C4-2B (cell line): ENCODE results near the gene DES.

Experiments
- H3K27ac ChIP-seq: fragments of 450-650 bp; 2 replicates; pipeline ENCODE4 v1.5.1; 2017
- ZFX ChIP-seq: fragments of 450-650 bp; IDR thresholded peaks from 2 replicates; pipeline ENCODE4 v1.6.1; 2017
- TF ChIP-seq, protein P1 (sequence below): fragments of 450-650 bp; conservative IDR thresholded peaks from 2 replicates; pipeline ENCODE4 v1.5.1; 2017; ENCODE audit warnings: mild to moderate bottlenecking

Gene DES

GRCh38 chr2:219466816-219467735 lies 48.9 kb downstream of the DES start:
- TF ChIP-seq, protein P1, sequence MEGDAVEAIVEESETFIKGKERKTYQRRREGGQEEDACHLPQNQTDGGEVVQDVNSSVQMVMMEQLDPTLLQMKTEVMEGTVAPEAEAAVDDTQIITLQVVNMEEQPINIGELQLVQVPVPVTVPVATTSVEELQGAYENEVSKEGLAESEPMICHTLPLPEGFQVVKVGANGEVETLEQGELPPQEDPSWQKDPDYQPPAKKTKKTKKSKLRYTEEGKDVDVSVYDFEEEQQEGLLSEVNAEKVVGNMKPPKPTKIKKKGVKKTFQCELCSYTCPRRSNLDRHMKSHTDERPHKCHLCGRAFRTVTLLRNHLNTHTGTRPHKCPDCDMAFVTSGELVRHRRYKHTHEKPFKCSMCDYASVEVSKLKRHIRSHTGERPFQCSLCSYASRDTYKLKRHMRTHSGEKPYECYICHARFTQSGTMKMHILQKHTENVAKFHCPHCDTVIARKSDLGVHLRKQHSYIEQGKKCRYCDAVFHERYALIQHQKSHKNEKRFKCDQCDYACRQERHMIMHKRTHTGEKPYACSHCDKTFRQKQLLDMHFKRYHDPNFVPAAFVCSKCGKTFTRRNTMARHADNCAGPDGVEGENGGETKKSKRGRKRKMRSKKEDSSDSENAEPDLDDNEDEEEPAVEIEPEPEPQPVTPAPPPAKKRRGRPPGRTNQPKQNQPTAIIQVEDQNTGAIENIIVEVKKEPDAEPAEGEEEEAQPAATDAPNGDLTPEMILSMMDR = no peak
- no peak for TF ChIP-seq ZFX
- no peak overlapping the region for H3K27ac ChIP-seq

DNA sequence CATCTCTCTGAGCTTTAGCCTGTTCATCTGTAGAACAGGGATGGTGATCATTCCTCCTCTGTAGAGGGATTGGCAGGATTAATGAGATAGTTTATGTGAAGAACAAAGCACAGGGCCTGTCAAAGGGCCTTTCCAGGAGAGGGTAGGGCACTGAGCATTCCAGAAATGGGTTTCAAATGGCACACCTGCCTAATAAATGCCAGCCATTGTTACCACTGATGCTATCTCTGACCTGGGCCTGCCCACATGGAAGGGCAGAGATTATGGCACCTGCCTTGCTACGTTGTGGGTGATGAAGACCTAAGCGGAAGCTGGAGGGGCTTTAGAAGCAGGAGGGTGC lies 49.5 kb downstream of the DES start:
- H3K27ac ChIP-seq = no peak overlapping the region
- no peak for TF ChIP-seq ZFX
- TF ChIP-seq, protein P1 = no peak

DNA sequence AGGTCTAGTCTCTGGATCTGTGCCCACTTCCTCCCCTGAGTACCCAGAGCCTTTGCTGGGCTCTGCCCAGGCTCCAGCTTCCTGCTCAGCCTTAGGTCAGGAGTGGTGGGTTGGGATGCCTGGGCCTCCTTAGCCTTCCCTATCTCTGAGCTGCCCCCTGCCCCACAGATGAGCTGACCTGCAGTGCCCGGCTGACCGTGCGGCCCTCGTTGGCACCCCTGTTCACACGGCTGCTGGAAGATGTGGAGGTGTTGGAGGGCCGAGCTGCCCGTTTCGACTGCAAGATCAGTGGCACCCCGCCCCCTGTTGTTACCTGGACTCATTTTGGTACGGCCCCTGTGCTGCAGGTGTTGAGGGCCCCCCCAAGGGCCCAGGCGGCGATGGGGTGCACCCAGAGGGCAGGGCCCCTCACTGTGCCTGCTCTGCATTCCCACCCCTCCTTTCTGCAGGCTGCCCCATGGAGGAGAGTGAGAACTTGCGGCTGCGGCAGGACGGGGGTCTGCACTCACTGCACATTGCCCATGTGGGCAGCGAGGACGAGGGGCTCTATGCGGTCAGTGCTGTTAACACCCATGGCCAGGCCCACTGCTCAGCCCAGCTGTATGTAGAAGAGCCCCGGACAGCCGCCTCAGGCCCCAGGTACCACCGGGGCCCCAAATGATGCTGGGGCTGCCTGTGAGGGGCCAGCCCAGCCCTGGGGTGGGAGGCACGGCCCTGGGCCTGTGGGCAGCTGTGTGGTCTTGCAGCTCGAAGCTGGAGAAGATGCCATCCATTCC lies 50.4 kb downstream of the DES start:
- TF ChIP-seq, protein P1 = no peak
- TF ChIP-seq ZFX = no peak
- no peak overlapping the region for H3K27ac ChIP-seq

DNA sequence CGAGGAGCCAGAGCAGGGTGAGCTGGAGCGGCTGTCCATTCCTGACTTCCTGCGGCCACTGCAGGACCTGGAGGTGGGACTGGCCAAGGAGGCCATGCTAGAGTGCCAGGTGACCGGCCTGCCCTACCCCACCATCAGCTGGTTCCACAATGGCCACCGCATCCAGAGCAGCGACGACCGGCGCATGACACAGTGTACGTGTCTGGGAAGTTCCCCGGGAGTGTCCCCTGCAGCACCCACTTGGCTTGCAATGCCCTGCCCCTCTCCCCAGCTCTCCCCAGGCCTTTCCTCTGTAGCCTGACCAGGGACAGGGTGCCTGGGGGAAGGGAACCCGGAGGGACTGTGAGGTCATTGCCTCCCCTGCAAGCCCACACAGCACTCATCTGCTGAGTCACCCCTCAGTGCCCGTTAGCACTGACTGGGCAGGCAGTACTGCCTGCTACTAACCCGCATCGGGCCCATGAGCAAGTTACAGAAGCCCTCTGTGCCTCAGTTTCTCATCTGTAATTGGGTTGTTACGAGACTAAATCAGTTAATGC lies 51.1 kb downstream of the DES start:
- TF ChIP-seq ZFX = no peak
- TF ChIP-seq, protein P1 = no peak
- no peak overlapping the region for H3K27ac ChIP-seq

DNA sequence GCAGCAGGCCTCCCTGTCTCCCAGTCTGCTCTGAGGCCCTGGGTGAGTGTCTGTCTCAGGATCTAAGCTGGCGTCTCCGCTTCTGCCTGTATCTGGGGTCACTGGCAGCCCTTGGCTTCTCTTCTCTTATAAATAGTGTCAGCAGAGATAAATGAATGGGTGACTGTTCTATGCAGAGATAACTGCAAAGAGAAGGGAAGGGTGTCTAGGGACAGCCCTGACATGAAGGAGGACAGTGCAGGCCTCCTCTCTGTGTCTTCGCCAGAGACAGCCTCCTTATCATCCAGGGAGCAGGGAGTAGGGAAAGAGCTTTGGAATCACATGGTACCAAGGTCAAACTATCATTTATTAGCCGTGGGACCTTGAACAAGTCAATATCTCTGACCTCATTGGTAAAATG lies 52.3 kb downstream of the DES start:
- no peak for TF ChIP-seq ZFX
- TF ChIP-seq, protein P1 = no peak
- no peak overlapping the region for H3K27ac ChIP-seq

DNA sequence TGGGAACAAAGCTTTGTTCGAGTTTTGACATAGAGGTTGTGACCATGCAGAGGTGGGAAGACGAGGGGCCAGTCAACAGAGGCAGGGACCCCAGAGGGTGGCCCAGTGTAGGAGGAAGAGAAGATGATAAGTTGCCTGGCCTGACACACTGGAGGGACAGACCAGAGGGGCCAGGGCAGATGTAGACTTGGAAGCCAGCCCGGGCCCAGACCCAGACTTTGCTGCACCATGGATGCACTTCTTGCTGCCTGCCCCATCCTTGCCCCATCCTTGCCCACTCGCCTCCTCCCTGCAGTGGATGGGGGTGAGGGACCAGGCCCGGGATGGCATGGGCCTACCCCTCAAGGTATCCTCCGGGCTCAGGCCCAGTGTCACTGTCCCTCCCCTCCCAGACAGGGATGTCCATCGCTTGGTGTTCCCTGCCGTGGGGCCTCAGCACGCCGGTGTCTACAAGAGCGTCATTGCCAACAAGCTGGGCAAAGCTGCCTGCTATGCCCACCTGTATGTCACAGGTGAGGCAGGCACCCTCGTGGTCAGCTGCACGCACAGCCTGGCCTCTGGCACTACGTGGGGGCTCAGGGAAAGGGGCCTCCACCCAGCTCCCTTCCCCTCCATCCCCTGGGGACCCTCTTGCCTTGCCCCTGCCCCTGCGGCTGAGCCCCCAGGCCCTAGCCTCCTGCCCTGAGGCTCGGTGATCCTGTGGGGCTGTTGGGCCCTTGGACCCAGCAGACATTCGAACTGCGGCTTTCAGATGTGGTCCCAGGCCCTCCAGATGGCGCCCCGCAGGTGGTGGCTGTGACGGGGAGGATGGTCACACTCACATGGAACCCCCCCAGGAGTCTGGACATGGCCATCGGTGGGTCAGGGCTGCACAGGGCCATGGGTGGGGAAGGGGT lies 53.5 kb downstream of the DES start:
- no peak for TF ChIP-seq ZFX
- TF ChIP-seq, protein P1 = no peak
- H3K27ac ChIP-seq = no peak overlapping the region
